HG02852 (cell line): Measurements from ENCODE around the gene TCF4.

ENCODE experiments used
- ATAC-seq: cut with Tn5 transposase; IDR thresholded peaks from one replicate; pipeline ENCODE4 v1.9.1; 2021; ENCODE audit warnings: mild to moderate bottlenecking, moderate library complexity; ENCODE audit not compliant: unreplicated experiment

TCF4 gene

GRCh38 chr18:55585920-55586561 lies 2.0 kb downstream of the TCF4 start:
- no peak for ATAC-seq

GRCh38 chr18:55585065-55585919 lies 2.7 kb downstream of the TCF4 start:
- ATAC-seq = no peak

- ATAC-seq = no peak
Observed at GRCh38 chr18:55584201-55584600, 3.8 kb downstream of the TCF4 start.

GRCh38 chr18:55582325-55582724 lies 5.7 kb downstream of the TCF4 start:
- no peak for ATAC-seq

- ATAC-seq = no peak
Observed at GRCh38 chr18:55579501-55580270, 8.3 kb downstream of the TCF4 start.

GRCh38 chr18:55577812-55578539 lies 10.0 kb downstream of the TCF4 start:
- ATAC-seq = no peak

- no peak for ATAC-seq
Observed at GRCh38 chr18:55576001-55576400, 12.0 kb downstream of the TCF4 start.

- no peak for ATAC-seq
Observed at GRCh38 chr18:55575066-55575465, 12.9 kb downstream of the TCF4 start.

GRCh38 chr18:55573386-55573785 lies 14.6 kb downstream of the TCF4 start:
- no peak for ATAC-seq

- no peak for ATAC-seq
Observed at GRCh38 chr18:55570966-55571365, 17.0 kb downstream of the TCF4 start.

GRCh38 chr18:55566456-55566935 lies 21.5 kb downstream of the TCF4 start:
- no peak for ATAC-seq

- no peak for ATAC-seq
Observed at GRCh38 chr18:55559739-55560138, 28.3 kb downstream of the TCF4 start.

GRCh38 chr18:55557211-55557610 lies 30.8 kb downstream of the TCF4 start:
- no peak for ATAC-seq

GRCh38 chr18:55555395-55556027 lies 32.5 kb downstream of the TCF4 start:
- no peak for ATAC-seq

- no peak for ATAC-seq
Observed at GRCh38 chr18:55552526-55553189, 35.3 kb downstream of the TCF4 start.

- ATAC-seq = no peak
Observed at GRCh38 chr18:55551227-55551626, 36.8 kb downstream of the TCF4 start.

- ATAC-seq = no peak
Observed at GRCh38 chr18:55550471-55550870, 37.5 kb downstream of the TCF4 start.

GRCh38 chr18:55549474-55550104 lies 38.4 kb downstream of the TCF4 start:
- no peak for ATAC-seq

GRCh38 chr18:55547705-55548056 lies 40.3 kb downstream of the TCF4 start:
- no peak for ATAC-seq
